ENCODE data around the gene PDE7B.

PDE7B gene

DNA sequence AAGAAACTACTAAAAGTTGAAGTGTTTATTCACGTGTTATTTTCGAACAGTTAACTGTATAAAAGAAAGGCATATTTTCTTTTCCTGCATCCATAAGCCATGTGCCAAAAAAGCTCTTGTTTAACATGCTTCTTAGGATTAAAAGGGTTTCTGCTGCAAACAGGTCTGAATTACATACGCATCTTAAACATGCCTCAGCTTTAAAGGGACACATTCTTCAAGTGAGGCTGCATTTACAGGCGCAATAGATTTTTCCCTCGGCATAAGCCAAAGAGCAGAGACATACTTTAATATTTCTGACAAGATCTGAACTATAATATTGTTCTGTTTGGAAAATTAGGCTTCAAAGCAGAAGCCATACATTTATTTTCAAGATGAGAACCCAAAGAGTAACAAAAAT is 39.4 kb downstream of the PDE7B start:
- DNase-seq: no peak

- DNase-seq: no peak
Observed at GRCh38 chr6:135891710-135892109, 40.2 kb downstream of the PDE7B start.

GRCh38 chr6:135895231-135895911 is 43.9 kb downstream of the PDE7B start:
- DNase-seq: no peak

DNA sequence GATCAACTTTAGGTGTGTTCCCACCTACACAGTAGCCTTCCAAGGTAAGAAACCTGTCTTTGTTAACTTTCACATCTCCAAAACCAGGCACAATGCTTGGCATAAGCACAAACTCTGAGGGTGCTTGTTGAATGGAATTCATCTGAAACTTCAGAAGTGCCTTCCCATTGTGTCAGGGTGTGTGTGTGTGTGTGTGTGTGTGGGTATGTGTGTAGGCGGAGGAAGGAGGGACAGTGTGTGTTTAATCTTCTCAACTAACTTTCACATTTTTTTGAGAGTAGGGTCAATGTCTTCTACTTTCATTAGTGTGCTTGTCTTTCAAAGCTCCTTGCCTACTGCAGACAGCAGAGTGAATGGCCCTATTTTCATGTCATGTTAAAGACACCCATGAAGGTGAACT is 45.6 kb downstream of the PDE7B start:
- DNase-seq: no peak

- DNase-seq: no peak
Observed at GRCh38 chr6:135901774-135902524, 50.4 kb downstream of the PDE7B start.

DNA sequence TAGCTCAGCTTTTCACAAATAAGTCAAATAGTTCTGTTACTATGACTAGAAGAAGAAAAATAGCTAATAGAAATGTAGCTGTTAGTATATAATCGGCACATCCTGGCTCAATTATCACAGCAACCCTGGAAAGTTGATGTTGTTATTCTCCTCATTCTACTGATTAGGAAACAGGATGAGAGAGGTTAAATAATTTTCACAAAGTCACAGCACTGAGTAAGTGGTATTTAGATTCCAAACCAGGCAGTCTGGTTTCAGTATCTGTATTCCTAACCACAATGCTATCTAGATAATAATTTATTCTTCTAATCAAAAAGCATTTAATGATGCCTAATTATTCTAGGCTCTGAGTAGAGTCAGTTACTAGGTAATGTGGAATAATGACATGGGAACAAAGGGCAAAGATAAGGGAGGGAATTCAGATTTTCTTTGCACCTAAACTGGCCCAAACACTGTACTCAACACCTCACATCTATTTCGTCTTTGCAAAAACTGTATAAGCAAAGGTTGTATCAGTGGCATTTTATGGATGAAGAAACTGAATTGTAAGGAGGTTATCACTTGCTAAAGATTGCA is 51.3 kb downstream of the PDE7B start:
- DNase-seq: no peak

DNA sequence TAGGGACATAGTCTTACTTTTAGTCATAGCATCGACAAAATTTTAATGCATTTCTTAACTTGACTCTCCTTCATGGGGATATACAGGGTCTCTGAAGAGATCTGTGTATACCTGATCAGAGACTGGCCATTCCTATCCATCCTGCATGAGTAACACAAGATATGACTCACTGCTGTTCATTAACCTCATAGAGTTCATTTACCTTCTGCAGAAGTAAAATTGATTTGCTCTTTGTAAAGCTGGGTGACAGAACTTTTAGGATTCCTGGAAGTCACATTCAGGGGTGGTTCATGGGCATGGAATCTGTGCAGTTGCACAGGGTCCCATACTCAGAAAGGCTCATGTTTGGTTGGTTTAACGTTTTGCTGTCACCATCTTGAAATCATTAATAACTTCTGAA is 53.2 kb downstream of the PDE7B start:
- no peak for DNase-seq

- DNase-seq: no peak
Observed at GRCh38 chr6:135905604-135906300, 54.3 kb downstream of the PDE7B start.

- DNase-seq: no peak
Observed at GRCh38 chr6:135906542-135906941, 55.0 kb downstream of the PDE7B start.

DNA sequence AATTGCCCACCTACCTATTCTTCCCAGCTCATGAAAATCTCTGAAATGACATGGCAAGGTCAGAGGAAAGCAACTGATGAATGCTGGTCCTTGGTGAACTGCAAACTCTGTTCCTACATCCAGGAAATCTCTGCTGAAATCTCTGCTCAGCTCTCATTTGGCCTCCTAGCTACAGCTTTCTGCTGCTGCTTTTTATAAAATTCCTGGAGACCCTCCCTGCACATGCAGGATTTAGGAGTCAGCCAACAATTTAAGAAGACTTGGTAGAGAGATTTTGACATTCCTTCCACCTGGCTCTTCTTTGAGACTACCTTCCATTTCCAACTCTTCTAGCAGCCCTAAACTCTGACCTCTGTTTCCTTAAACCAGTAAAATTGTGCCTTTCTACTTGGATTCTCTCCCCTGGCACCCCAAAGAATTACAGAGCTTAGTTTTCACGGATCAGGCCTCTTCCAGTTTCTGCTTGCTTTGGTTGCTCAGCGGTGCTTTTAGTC is 55.5 kb downstream of the PDE7B start:
- no peak for DNase-seq

GRCh38 chr6:135909737-135910387 is 58.4 kb downstream of the PDE7B start:
- peak; percentile 45 for DNase-seq

DNA sequence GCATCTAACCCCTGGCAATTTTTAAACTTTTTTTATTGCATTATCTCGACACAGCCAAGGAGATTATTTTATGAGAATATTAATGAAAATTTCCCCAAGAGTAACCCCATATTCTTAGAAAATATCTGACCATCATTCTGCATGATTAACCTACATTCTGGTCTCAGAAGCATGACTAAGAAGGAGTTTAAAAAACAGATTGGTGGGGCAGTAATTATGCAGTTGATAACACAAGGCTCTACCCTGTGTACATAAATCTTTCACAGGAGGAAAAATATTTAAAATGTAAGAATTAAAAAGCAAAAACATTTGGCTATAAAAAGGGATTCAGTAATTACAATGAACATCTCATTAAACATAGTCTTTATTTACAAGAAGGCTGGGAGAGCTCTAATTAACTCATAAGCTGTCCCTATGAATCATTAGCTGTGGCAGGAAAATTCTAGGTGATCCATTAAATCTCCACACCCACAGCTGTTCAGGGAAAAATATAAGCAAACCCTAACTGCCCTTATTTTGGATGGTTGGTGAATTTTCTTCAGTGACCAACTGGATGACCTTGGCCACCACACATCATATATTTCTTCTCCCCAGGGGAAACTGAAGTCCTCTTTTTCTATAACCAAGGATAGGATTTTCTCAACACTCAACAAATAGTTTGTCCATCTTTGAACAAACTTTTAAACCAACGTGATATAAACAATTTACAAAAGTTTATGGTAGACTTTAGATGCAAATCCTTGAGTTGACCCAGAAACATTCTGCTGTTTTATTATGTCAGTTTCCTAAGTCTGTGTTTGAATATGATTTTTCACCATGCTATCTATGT is 59.5 kb downstream of the PDE7B start:
- no peak for DNase-seq

GRCh38 chr6:135913785-135914184 is 62.3 kb downstream of the PDE7B start:
- no peak for DNase-seq

- DNase-seq: no peak
Observed at GRCh38 chr6:135919026-135919425, 67.5 kb downstream of the PDE7B start.

GRCh38 chr6:135920689-135921088 is 69.2 kb downstream of the PDE7B start:
- no peak for DNase-seq

- no peak for DNase-seq
Observed at GRCh38 chr6:135921188-135921587, 69.7 kb downstream of the PDE7B start.

- DNase-seq: no peak
Observed at GRCh38 chr6:135922174-135922573, 70.7 kb downstream of the PDE7B start.

DNA sequence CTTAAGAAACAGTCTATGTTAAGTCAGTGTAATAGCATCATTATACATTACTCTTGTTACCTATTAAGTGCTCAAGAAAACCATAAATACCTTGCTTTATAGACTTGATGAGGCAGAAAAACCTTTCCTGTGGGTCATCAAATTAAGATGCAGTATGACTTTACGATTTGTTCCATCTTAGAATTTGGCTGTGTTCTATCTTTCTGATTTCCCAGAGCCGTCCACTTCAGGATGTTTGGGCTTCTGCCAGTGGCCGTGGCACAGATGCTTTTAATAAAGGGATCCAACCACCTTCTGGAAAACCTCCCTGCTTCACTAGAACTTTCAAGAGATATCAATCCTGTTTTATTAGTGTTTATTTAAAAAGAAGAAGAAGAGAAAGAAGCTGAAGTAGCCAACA is 71.2 kb downstream of the PDE7B start:
- no peak for DNase-seq

- DNase-seq: no peak
Observed at GRCh38 chr6:135932651-135933050, 81.2 kb downstream of the PDE7B start.

GRCh38 chr6:135935941-135936601 is 84.6 kb downstream of the PDE7B start:
- DNase-seq: no peak

DNA sequence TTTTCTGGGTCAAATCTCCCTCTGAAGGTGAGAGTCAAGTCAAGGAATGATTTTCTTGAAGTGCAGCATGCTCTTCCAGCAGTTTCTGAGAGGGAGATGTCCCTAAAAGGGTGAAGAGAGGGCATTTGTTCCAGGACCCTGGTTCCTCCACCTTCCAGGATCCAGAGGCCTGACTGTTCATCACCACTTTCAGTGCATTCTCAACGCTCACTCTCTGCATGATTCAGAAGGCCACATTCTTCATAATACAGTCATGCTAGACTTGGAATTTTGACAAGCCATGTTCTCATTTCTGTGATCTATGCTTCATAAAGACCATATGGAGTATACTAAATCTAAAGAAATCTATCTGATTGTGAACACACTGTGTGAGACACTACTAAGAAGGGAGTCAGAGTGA is 85.1 kb downstream of the PDE7B start:
- no peak for DNase-seq

Data from NCI-H1092 (cell line).